Sigmoid colon (tissue), 4 donors: ENCODE measurements around the gene CDK11A.

Experiments used
- EP300 ChIP-seq, 4 donors: sonication (generic); formaldehyde crosslinking; IDR thresholded peaks; one replicate each; pipeline ENCODE4 v1.6.1; 2017; ENCODE audit warnings: antibody characterized with exemption in 4 of 4
- POLR2A ChIP-seq, 2 donors: fragments of 450-650 bp; IDR thresholded peaks; one replicate each; pipeline ENCODE4 v1.6.1; 2016; ENCODE audit warnings: antibody characterized with exemption in 2 of 2, mild to moderate bottlenecking in 2 of 2, moderate library complexity in 2 of 2
- POLR2AphosphoS5 ChIP-seq, 4 donors: sonication (generic); formaldehyde crosslinking; IDR thresholded peaks; one replicate each; pipeline ENCODE4 v1.6.1; 2017; ENCODE audit warnings: antibody characterized with exemption in 4 of 4
- TF ChIP-seq, protein P1 (sequence below), 4 experiments: fragments of 450-650 bp in 3 of 4; fragments of 200-600 bp in 1 of 4; IDR thresholded peaks; one replicate each; pipeline ENCODE4 v1.5.1; 2016 to 2019; ENCODE audit warnings: antibody characterized with exemption in 4 of 4, mild to moderate bottlenecking in 3 of 4, moderate library complexity in 2 of 4

DNA sequence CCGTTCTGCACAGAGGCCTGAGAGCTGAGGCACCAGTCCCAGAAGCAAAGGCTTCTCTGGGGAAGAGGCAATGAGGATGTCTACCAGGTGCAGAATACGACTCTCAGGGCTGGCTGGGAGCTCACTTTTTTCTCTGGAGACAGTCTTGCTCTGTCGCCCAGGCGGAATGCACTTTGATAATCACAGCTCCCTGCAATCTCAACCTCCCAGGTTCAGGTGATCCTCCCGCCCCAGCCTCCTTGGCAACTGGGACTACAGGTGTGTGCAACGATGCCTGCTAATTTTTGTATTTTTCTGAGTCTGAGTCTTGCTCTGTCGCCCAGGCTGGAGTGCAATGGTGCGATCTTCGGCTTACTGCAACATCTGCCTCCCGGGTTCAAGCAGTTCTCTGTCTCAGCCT is 36.6 kb upstream of the CDK11A start:
- TF ChIP-seq, protein P1, sequence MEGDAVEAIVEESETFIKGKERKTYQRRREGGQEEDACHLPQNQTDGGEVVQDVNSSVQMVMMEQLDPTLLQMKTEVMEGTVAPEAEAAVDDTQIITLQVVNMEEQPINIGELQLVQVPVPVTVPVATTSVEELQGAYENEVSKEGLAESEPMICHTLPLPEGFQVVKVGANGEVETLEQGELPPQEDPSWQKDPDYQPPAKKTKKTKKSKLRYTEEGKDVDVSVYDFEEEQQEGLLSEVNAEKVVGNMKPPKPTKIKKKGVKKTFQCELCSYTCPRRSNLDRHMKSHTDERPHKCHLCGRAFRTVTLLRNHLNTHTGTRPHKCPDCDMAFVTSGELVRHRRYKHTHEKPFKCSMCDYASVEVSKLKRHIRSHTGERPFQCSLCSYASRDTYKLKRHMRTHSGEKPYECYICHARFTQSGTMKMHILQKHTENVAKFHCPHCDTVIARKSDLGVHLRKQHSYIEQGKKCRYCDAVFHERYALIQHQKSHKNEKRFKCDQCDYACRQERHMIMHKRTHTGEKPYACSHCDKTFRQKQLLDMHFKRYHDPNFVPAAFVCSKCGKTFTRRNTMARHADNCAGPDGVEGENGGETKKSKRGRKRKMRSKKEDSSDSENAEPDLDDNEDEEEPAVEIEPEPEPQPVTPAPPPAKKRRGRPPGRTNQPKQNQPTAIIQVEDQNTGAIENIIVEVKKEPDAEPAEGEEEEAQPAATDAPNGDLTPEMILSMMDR (IDR thresholded peaks at IDR 0.05): no peak
- TF ChIP-seq POLR2AphosphoS5 (IDR thresholded peaks at IDR 0.05): no peak
- no peak for TF ChIP-seq EP300 (IDR thresholded peaks at IDR 0.05)
- TF ChIP-seq POLR2A (IDR thresholded peaks at IDR 0.05): no peak
